ENCODE measurements around the gene C10orf143.
"Not testable (repeated sequence)": the region's sequence is repeated elsewhere in the genome, so short reads cannot be mapped to it uniquely, and the experiment has no call there.

The C10orf143 gene

DNA sequence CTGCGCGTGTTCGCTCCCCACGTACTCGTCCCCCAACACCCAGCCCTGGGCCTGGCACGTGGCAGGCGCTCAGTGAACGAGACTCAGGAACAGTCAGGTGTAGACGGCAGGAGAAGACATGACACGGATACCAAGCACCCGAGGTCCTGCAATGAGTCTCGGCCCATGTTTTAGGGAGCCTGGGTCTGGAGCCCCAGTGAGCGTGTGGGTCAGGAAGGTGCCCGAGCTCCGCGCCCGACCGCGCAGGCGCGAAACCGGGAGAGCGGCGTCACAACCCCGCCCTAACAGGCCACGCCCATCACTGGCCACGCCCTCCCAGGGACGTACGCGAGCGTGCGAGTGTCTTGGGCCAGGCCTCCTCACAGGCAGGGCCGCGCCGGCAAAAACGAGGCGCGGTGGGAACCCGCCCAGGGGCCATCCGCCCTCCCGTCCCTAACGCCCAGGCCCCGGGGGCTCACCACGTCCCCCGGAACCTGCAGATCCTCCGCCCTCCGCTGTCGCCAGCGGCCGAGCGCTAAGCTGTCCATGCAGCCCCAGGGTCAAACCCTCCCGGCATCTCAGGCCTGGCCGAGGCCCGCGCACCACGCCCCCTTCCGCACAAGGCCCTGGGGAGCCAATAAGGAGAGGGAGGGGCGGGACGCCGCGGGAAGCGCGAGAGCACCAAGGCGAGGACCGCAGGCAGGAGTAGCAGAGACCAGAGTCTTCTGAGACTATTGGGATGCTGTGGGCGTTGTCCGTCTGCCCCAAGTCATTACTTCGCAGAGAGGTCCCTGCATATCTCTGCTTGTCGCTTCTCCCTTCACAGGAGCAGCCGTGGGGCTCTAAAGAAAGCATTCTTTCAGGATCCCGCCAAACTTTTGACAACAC, at the start of gene C10orf143:
Gene C10orf143 (minus strand): TSS at position 585 of the 867 bp plus-strand sequence. CDS start 58 bp downstream, at position 527.
- peak; percentile 98 for DNase-seq

GRCh38 chr10:130159192-130159794, 48.7 kb upstream of the C10orf143 start:
- DNase-seq, result no peak

DNA sequence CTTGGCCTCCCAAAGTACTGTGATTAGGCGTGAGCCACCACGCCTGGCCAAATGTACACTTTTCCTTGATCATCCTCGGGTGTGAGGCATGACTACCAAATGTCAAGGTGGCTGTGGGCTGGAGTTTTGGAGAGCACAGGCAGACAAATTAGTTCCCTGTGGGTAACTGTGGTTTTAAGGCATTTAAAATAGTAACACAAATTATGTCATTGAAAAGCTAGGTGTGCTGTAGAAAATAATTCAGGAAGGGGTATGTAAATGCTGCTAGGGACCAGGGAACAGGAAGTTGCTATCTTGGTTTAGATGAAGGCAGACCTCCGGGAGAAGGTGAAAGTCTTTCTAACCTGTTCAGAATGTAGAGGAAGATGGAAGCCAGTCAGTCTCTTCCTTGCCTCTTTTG, 35.4 kb upstream of the C10orf143 start:
- DNase-seq, result no peak

DNA sequence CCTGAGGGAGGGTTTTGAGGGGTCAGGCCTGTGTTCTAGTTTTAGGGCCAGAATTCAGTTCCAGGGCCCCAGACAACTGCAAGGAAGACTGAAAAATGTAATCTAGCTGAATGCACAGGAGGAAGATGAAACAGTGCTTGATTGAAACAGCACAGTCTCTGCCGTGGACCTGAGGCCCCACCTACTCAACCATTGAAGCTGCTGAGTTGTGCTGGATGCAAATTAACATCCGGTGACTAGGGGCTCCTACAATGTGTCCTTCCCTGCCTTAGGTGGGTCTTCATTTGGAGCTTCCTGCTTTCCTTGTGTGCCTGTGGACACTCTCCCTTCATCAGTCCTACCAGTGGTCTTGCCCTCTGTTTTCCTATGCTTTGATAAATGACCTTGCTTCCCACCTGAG, 31.2 kb upstream of the C10orf143 start:
- peak in 1 of 2 experiments; percentile 14 for DNase-seq

DNA sequence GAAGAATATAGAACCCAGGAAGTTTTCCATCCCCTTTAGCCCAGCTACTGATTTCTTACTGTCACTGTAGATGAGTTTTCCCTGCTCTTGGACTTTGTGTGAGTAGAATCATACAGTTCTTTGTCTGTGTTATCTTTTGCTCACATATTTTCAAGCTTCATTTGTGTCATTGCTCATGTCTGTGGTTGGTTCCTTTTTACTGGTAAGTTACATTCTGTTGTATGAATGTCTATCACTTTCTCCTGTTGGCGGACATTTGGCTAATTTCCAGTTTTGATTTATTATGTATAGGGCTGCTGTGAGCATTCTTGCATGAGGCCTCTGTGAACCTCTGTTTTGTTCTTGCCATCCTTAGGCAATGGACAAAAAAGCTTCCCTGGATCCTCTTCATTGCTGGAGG, 30.8 kb upstream of the C10orf143 start:
- no peak for DNase-seq

- DNase-seq, result no peak
These were observed 30.4 kb upstream of the C10orf143 start for GRCh38 chr10:130141038-130141437.

DNA sequence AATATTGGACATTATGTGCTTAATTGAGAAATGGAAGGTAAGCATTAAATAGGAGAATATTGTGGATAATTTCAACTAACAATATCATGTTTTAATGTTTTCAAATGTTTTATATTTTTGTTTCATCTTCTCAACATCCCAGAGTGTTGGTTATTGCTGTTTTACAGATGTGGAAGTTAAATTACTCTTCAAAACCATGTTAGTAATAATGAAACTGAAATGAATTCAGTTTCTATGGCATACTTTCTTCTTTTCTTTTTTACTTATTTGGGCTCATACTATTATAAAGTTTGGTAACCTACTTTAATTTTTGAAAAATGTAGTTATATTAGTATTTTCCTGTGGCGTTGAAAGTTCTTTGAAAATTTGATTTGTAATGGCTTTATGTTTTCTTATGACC, 29.8 kb upstream of the C10orf143 start:
- no peak for DNase-seq

- DNase-seq, result peak; percentile 19 to 30
These were observed 27.8 kb upstream of the C10orf143 start for GRCh38 chr10:130138479-130138866.

GRCh38 chr10:130137659-130138478, 27.2 kb upstream of the C10orf143 start:
- DNase-seq, result no peak

DNA sequence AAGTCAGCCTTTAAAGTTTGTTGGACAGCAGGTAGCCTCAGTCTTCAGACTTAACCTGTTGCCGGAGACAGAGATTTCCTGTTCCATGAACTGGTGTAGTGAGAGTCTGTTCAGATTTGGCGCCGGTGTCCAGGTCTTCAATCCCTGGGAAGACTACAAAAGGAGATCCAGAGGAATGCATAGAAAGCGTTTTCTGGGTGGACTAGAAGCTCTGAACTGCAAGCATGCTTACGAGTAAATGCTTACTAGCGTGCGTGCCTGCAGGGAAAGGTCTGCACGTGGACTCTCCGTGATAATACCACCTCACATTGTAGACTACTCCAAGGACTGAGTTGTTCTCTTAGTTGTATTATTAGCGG, 26.4 kb upstream of the C10orf143 start:
- no peak for DNase-seq

GRCh38 chr10:130136226-130137089, 25.8 kb upstream of the C10orf143 start, which contains the start of gene GLRX3:
TSS of gene GLRX3 (plus strand) at chr10:130136391. CDS start at chr10:130136421, 30 bp downstream.
- DNase-seq, result peak; percentile 91

GRCh38 chr10:130135676-130136225, 25.1 kb upstream of the C10orf143 start:
- DNase-seq, result peak in 1 of 2 experiments; percentile 5

GRCh38 chr10:130128922-130129321, 18.3 kb upstream of the C10orf143 start:
- no peak for DNase-seq

GRCh38 chr10:130128062-130128781, 17.6 kb upstream of the C10orf143 start:
- no peak for DNase-seq

DNA sequence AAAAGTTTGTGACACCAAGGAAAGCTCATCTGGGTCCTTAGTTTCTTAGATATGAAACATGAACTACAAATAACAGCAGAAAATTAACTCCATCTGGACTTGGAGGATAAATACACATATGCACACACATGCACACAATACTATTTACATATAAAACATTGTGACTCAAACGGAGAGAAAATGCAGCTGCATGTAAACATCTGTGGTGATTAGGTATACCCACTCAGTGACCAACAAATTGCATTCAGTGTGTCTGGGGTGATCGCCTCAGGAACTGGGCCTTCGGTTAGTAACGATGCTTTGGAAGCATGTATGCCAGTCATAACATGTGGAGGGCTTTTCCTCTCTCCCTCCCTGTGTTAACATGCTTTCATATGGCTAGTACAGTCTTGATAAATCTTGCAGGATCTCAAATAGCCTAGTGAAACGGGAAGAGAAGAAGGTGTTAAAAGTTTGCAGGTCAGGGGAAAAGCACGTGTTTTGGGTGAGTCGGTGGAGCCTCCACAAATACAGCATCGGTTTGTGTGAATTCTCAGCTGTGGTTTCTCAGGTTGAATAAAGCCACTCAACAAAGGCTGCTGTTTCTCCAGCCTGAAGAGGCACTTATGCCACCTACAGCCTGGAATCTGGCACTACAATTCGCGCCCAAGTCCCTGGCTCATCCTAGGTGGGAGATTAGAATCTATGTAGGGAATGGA, 16.9 kb upstream of the C10orf143 start:
- DNase-seq, result peak; percentile 52 to 64

GRCh38 chr10:130121486-130122079, 11.0 kb upstream of the C10orf143 start:
- no peak for DNase-seq

DNA sequence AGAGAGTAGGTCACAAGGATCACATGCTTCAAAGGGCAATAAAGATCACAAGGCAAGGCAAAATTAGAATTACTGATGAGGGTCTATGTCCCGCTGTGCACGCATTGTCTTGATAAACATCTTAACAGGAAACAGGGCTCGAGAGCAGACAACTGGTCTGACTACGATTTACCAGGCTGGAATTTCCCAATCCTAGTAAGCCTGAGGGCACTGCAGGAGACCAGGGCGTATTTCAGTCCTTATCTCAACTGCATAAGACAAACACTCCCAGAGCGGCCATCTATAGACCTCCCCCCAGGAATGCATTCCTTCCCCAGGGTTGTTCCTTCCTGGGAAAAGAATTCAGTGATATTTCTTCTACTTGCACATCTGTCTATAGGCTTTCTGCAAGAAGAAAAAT, 6.9 kb upstream of the C10orf143 start:
- not testable (repeated sequence) for DNase-seq

GRCh38 chr10:130116942-130117341, 6.3 kb upstream of the C10orf143 start:
- DNase-seq, result not testable (repeated sequence)

DNA sequence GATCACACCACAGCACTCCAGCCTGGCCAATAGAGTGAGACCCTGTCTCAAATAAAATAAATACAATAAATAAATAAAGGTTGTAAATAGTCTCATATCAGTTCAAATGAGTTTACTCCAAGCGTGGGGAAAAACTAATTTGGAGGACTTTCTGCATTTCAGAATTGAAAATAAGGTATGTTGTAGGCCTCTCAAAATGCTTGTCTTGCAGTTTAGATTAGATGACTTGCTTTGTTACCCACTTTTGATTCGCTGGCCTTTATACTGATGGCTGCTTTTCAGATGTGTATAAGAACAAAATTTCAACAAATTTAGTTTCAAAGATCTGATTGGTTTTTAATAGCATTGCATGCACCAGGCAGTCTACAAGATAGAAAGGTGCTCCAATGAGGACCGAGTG, 2.2 kb upstream of the C10orf143 start:
- no peak for DNase-seq

DNA sequence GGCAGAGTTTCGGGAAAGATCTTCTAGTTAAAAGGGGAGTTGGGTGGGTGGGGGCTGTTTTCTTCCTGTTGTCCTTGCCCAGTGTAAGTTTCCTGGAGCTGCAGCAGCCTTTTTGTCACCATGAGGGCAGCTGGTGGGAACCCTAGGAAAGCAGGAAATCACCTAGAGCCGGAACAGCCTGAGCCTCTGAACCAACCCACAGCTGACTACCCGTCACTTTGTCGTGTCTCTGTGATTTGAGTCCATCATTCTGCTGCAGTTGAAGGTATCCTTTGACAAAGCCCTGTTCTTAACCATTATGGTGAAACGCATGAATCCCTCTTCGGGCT, 1.2 kb upstream of the C10orf143 start:
- DNase-seq, result no peak

Measured in activated CD4-positive, alpha-beta T cell treated with anti-CD3 and anti-CD28 coated beads, Interleukin-2, amount 50 U/mL, for 48 hours (primary cell).